Ascending aorta (tissue), 2 donors: ENCODE results near the gene RAB28. TPM values are rescaled to one million over a fixed set of nuclear protein-coding genes. Genes with fewer than 3 reads are reported as not detected.

Source experiments
- DNase-seq, 2 donors: peaks; one replicate each; pipeline ENCODE4 v3.0.0-alpha.2; 2019; ENCODE audit warnings: low spot score in 2 of 2
- H3K27ac ChIP-seq, 2 donors: fragments of 200-600 bp; sonication (generic); one replicate each; pipeline ENCODE4 v1.5.1; 2016 to 2017; ENCODE audit warnings: mild to moderate bottlenecking in 1 of 2
- H3K27me3 ChIP-seq: fragments of 200-600 bp; sonication (generic); one replicate; pipeline ENCODE4 v1.5.1; 2017
- H3K36me3 ChIP-seq, 2 donors: fragments of 200-600 bp; sonication (generic); one replicate each; pipeline ENCODE4 v1.5.1; 2016
- H3K4me1 ChIP-seq, 2 donors: fragments of 200-600 bp; sonication (generic); one replicate each; pipeline ENCODE4 v1.5.1; 2016 to 2017; ENCODE audit warnings: mild to moderate bottlenecking in 1 of 2
- H3K4me3 ChIP-seq, 2 donors: fragments of 200-600 bp; sonication (generic); one replicate each; pipeline ENCODE4 v1.5.1; 2016 to 2017; ENCODE audit warnings: mild to moderate bottlenecking in 1 of 2
- H3K9me3 ChIP-seq, 2 donors: fragments of 200-600 bp; sonication (generic); one replicate each; pipeline ENCODE4 v1.5.1; 2016
- CTCF ChIP-seq, 3 experiments: fragments of 200-600 bp in 2 of 3; fragments of 450-650 bp in 1 of 3; sonication (generic) in 2 of 3; IDR thresholded peaks; one replicate each; pipeline ENCODE4 v1.5.1; 2016 to 2019; ENCODE audit warnings: antibody characterized with exemption in 3 of 3, mild to moderate bottlenecking in 1 of 3, moderate library complexity in 1 of 3
- intact Hi-C: fragments of 100-400 bp; cut with DNase I; formaldehyde crosslinking; loops from one replicate; pipeline ENCODE4 v1.15.1; 2023
- total RNA-seq: library from RNA; depleted of rRNA; stranded (reverse); fragments of >200 nt; gene quantifications from one replicate; pipeline ENCODE4 v1.1.0, GENCODE V29; 2016

RAB28 gene
- total RNA-seq, 1 donor from 2014 or later = 3.2 TPM

- TF ChIP-seq CTCF (IDR thresholded peaks at IDR 0.05) = no peak
- peaks cover 0 to under 1% of the 10 kb centered on the region in 2 donors for H3K36me3 ChIP-seq
- no peaks in the 10 kb centered on the region for H3K9me3 ChIP-seq
- peak overlapping the region; percentile 88 to 98 for H3K27ac ChIP-seq
- H3K27me3 ChIP-seq = no peaks in the 10 kb centered on the region
- peaks cover 6 to 18% of the 10 kb centered on the region in 2 donors for H3K4me1 ChIP-seq
- peak; percentile 10 to 87 for DNase-seq
- intact Hi-C loops = loop anchor here (2.0 to 5.0 kb wide), 5 partner anchors 63 to 631 kb away; partner anchors contain the start of gene BOD1L1
- H3K4me3 ChIP-seq = peak overlapping the region; percentile 72 to 97
Observed at GRCh38 chr4:13483768-13484121, 395 bp downstream of the RAB28 start.

- no peaks in the 10 kb centered on the region for H3K9me3 ChIP-seq
- peaks cover 6 to 18% of the 10 kb centered on the region in 2 donors for H3K4me1 ChIP-seq
- intact Hi-C loops = loop anchor here (5.0 kb wide), 3 partner anchors 396 to 631 kb away; no protein-coding TSS in a partner anchor
- no peaks in the 10 kb centered on the region for H3K27me3 ChIP-seq
- H3K27ac ChIP-seq = peak overlapping the region; percentile 88 to 98
- TF ChIP-seq CTCF (IDR thresholded peaks at IDR 0.05) = no peak
- no peak for DNase-seq
- H3K36me3 ChIP-seq = peaks cover 0 to 3% of the 10 kb centered on the region in 2 donors
- H3K4me3 ChIP-seq = peak overlapping the region; percentile 72 to 97
Observed at GRCh38 chr4:13483136-13483767, 888 bp downstream of the RAB28 start.

- Histone ChIP-seq H3K9me3 (no peaks in the 10 kb centered on the region), H3K27me3 (no peaks in the 10 kb centered on the region), H3K4me3 (no peak overlapping the region), H3K4me1 (peaks cover 6 to 18% of the 10 kb centered on the region in 2 donors), H3K27ac (no peak overlapping the region), H3K36me3 (peaks cover 0 to 3% of the 10 kb centered on the region in 2 donors)
- intact Hi-C loops = loop anchor here (5.0 kb wide), 3 partner anchors 394 to 629 kb away; no protein-coding TSS in a partner anchor
- TF ChIP-seq CTCF (IDR thresholded peaks at IDR 0.05) = no peak
- no peak for DNase-seq
Observed at GRCh38 chr4:13481569-13481968, 2.6 kb downstream of the RAB28 start.

- Histone ChIP-seq H3K27ac (no peak overlapping the region), H3K36me3 (peaks cover 0 to 7% of the 10 kb centered on the region in 2 donors), H3K4me3 (no peak overlapping the region), H3K9me3 (no peaks in the 10 kb centered on the region), H3K4me1 (peaks cover 6 to 15% of the 10 kb centered on the region in 2 donors), H3K27me3 (no peaks in the 10 kb centered on the region)
- no peak for DNase-seq
- intact Hi-C loops = no loop called here
- no peak for TF ChIP-seq CTCF (IDR thresholded peaks at IDR 0.05)
Observed at GRCh38 chr4:13478707-13479106, 5.4 kb downstream of the RAB28 start.

- no peak for TF ChIP-seq CTCF (IDR thresholded peaks at IDR 0.05)
- no peak for DNase-seq
- Histone ChIP-seq H3K27ac (no peak overlapping the region), H3K9me3 (no peaks in the 10 kb centered on the region), H3K27me3 (no peaks in the 10 kb centered on the region), H3K4me3 (no peak overlapping the region), H3K4me1 (peaks cover 5 to 11% of the 10 kb centered on the region in 2 donors), H3K36me3 (peaks cover 0 to 7% of the 10 kb centered on the region in 2 donors)
- intact Hi-C loops = no loop called here
Observed at GRCh38 chr4:13478131-13478530, 6.0 kb downstream of the RAB28 start.
